ENCODE results near the gene PAWR.

GRCh38 chr12:79552192-79552591 lies 138.6 kb downstream of the PAWR start:
- no peak for TF ChIP-seq CTCF (IDR thresholded peaks at IDR 0.05)
- no peak for TF ChIP-seq ZFX (IDR thresholded peaks at IDR 0.05; ENCODE audit: borderline replicate concordance)

All from 22Rv1 (cell line).